Measurements from ENCODE around the gene SNTG2.

SNTG2 gene

GRCh38 chr2:1208522-1208921 is 257.9 kb downstream of the SNTG2 start:
- no peak for TF ChIP-seq CTCF (IDR thresholded peaks at IDR 0.05; ENCODE audit: control insufficient read depth, extremely low read depth, insufficient read depth)

GRCh38 chr2:1209246-1209645 is 258.6 kb downstream of the SNTG2 start:
- H3K4me3 ChIP-seq (ENCODE audit: low read depth, low read length) = no peak overlapping the region
- no peak for DNase-seq (ENCODE audit: low read depth)
- TF ChIP-seq CTCF (IDR thresholded peaks at IDR 0.05; ENCODE audit: control insufficient read depth, extremely low read depth, insufficient read depth) = no peak

More at GRCh38 chr2:1208522-1208921, 257.9 kb downstream of the SNTG2 start:
- no peak overlapping the region for H3K4me3 ChIP-seq (ENCODE audit: low read depth, low read length)
- no peak for DNase-seq (ENCODE audit: low read depth)

GRCh38 chr2:1209761-1210160 is 259.1 kb downstream of the SNTG2 start:
- TF ChIP-seq CTCF (IDR thresholded peaks at IDR 0.05; ENCODE audit: control insufficient read depth, extremely low read depth, insufficient read depth) = no peak
- no peak overlapping the region for H3K4me3 ChIP-seq (ENCODE audit: low read depth, low read length)
- no peak for DNase-seq (ENCODE audit: low read depth)

GRCh38 chr2:1210352-1210751 is 259.7 kb downstream of the SNTG2 start:
- TF ChIP-seq CTCF (IDR thresholded peaks at IDR 0.05; ENCODE audit: control insufficient read depth, extremely low read depth, insufficient read depth) = no peak
- DNase-seq (ENCODE audit: low read depth) = no peak
- no peak overlapping the region for H3K4me3 ChIP-seq (ENCODE audit: low read depth, low read length)

- H3K4me3 ChIP-seq (ENCODE audit: low read depth, low read length) = no peak overlapping the region
- no peak for DNase-seq (ENCODE audit: low read depth)
- no peak for TF ChIP-seq CTCF (IDR thresholded peaks at IDR 0.05; ENCODE audit: control insufficient read depth, extremely low read depth, insufficient read depth)
Observed at GRCh38 chr2:1219901-1220573, 269.4 kb downstream of the SNTG2 start.

GRCh38 chr2:1222056-1222455 is 271.4 kb downstream of the SNTG2 start:
- no peak for TF ChIP-seq CTCF (IDR thresholded peaks at IDR 0.05; ENCODE audit: control insufficient read depth, extremely low read depth, insufficient read depth)
- DNase-seq (ENCODE audit: low read depth) = no peak
- H3K4me3 ChIP-seq (ENCODE audit: low read depth, low read length) = no peak overlapping the region

GRCh38 chr2:1223791-1224190 is 273.1 kb downstream of the SNTG2 start:
- TF ChIP-seq CTCF (IDR thresholded peaks at IDR 0.05; ENCODE audit: control insufficient read depth, extremely low read depth, insufficient read depth) = no peak
- H3K4me3 ChIP-seq (ENCODE audit: low read depth, low read length) = no peak overlapping the region
- no peak for DNase-seq (ENCODE audit: low read depth)

All from LNCaP clone FGC (cell line).